ENCODE results near the gene ZNFX1.
A peak's percentile ranks its signal among the peaks of the same experiment; 100 is the strongest.

ZNFX1 gene

GRCh38 chr20:49278818-49279676 is 1.2 kb upstream of the ZNFX1 start:
- Histone ChIP-seq H4K20me1 (ENCODE audit: insufficient read depth, low read length, poor library complexity, severe bottlenecking) (peaks cover 74% of the 10 kb centered on the region), H3K27me3 (ENCODE audit: insufficient read depth, low read length, poor library complexity, severe bottlenecking) (peaks cover 6% of the 10 kb centered on the region), H3K4me2 (ENCODE audit: low read depth, low read length, poor library complexity, severe bottlenecking) (peak overlapping the region; percentile 83), H3K36me3 (ENCODE audit: insufficient read depth, low read length) (peaks cover 53% of the 10 kb centered on the region), H3K9me3 (ENCODE audit: insufficient read depth, low read depth, low read length) (peaks cover 4% of the 10 kb centered on the region; the same call in 1 of the 2 replicates), H3F3A (ENCODE audit: low read depth) (no peaks in the 10 kb centered on the region), H3K79me2 (ENCODE audit: insufficient read depth, low read length) (peaks cover 85% of the 10 kb centered on the region), H2AFZ (ENCODE audit: low read length) (no peak overlapping the region), H3K4me3 (ENCODE audit: low read length, poor library complexity, severe bottlenecking) (peak overlapping the region; percentile 98), H3K9ac (ENCODE audit: low read depth, low read length, poor library complexity, severe bottlenecking) (peak overlapping the region; percentile 99), H3K4me1 (ENCODE audit: insufficient read depth, low read length, poor library complexity, severe bottlenecking) (peaks cover 56% of the 10 kb centered on the region), H3K9me2 (replicated peaks; ENCODE audit: low read depth, low read length) (no peaks in the 10 kb centered on the region)
- TF ChIP-seq EZH2phosphoT487 (IDR thresholded peaks at IDR 0.05; ENCODE audit: borderline replicate concordance) (no peak), CTCF (conservative IDR thresholded peaks at IDR 0.05; ENCODE audit: low read length) (no peak)

GRCh38 chr20:49277786-49278035 is 146 bp downstream of the ZNFX1 start:
- Histone ChIP-seq H4K20me1 (ENCODE audit: insufficient read depth, low read length, poor library complexity, severe bottlenecking) (peaks cover 60% of the 10 kb centered on the region), H3K27me3 (ENCODE audit: insufficient read depth, low read length, poor library complexity, severe bottlenecking) (peaks cover 6% of the 10 kb centered on the region), H3K9me2 (replicated peaks; ENCODE audit: low read depth, low read length) (no peaks in the 10 kb centered on the region), H3K4me2 (ENCODE audit: low read depth, low read length, poor library complexity, severe bottlenecking) (peak overlapping the region; percentile 91), H3K4me3 (ENCODE audit: low read length, poor library complexity, severe bottlenecking) (peak overlapping the region; percentile 98), H3F3A (ENCODE audit: low read depth) (no peaks in the 10 kb centered on the region), H2AFZ (ENCODE audit: low read length) (peak overlapping the region; percentile 68), H3K9ac (ENCODE audit: low read depth, low read length, poor library complexity, severe bottlenecking) (peak overlapping the region; percentile 99), H3K4me1 (ENCODE audit: insufficient read depth, low read length, poor library complexity, severe bottlenecking) (peaks cover 48% of the 10 kb centered on the region), H3K79me2 (ENCODE audit: insufficient read depth, low read length) (peaks cover 75% of the 10 kb centered on the region), H3K36me3 (ENCODE audit: insufficient read depth, low read length) (peaks cover 39% of the 10 kb centered on the region), H3K9me3 (ENCODE audit: insufficient read depth, low read depth, low read length) (peaks cover 4% of the 10 kb centered on the region; the same call in 1 of the 2 replicates)
- no peak for TF ChIP-seq EZH2phosphoT487 (IDR thresholded peaks at IDR 0.05; ENCODE audit: borderline replicate concordance)
- TF ChIP-seq CTCF (conservative IDR thresholded peaks at IDR 0.05; ENCODE audit: low read length) = no peak

GRCh38 chr20:49276961-49277785 is 684 bp downstream of the ZNFX1 start:
- Histone ChIP-seq H4K20me1 (ENCODE audit: insufficient read depth, low read length, poor library complexity, severe bottlenecking) (peaks cover 55% of the 10 kb centered on the region), H3K4me2 (ENCODE audit: low read depth, low read length, poor library complexity, severe bottlenecking) (peak overlapping the region; percentile 91), H3K9me2 (replicated peaks; ENCODE audit: low read depth, low read length) (no peaks in the 10 kb centered on the region), H3F3A (ENCODE audit: low read depth) (no peaks in the 10 kb centered on the region), H3K4me1 (ENCODE audit: insufficient read depth, low read length, poor library complexity, severe bottlenecking) (peaks cover 45% of the 10 kb centered on the region), H2AFZ (ENCODE audit: low read length) (peak overlapping the region; percentile 68), H3K27me3 (ENCODE audit: insufficient read depth, low read length, poor library complexity, severe bottlenecking) (peaks cover 6% of the 10 kb centered on the region), H3K9ac (ENCODE audit: low read depth, low read length, poor library complexity, severe bottlenecking) (peak overlapping the region; percentile 99), H3K36me3 (ENCODE audit: insufficient read depth, low read length) (peaks cover 34% of the 10 kb centered on the region), H3K9me3 (ENCODE audit: insufficient read depth, low read depth, low read length) (peaks cover 4% of the 10 kb centered on the region; the same call in 1 of the 2 replicates), H3K4me3 (ENCODE audit: low read length, poor library complexity, severe bottlenecking) (peak overlapping the region; percentile 98), H3K79me2 (ENCODE audit: insufficient read depth, low read length) (peaks cover 70% of the 10 kb centered on the region)
- TF ChIP-seq EZH2phosphoT487 (IDR thresholded peaks at IDR 0.05; ENCODE audit: borderline replicate concordance) = no peak
- no peak for TF ChIP-seq CTCF (conservative IDR thresholded peaks at IDR 0.05; ENCODE audit: low read length)

All from Loucy (cell line).